ENCODE data around the gene RELT. TPM values are rescaled to one million over a fixed set of nuclear protein-coding genes. Genes with fewer than 3 reads are reported as not detected.

RELT gene
- total RNA-seq, 1 donor, result 4.0 TPM

GRCh38 chr11:73445980-73446379, 69.8 kb downstream of the RELT start:
- Histone ChIP-seq H4K20me1 (ENCODE audit: insufficient read depth, low read length) (no peaks in the 10 kb centered on the region), H3K27me3 (ENCODE audit: insufficient read depth, low read length) (no peaks in the 10 kb centered on the region), H3K4me1 (ENCODE audit: insufficient read depth, low read length) (no peaks in the 10 kb centered on the region), H3K27ac (ENCODE audit: low read depth, low read length) (no peak overlapping the region), H2AFZ (ENCODE audit: low read length) (no peak overlapping the region), H3K4me2 (ENCODE audit: insufficient read depth, low read length) (no peak overlapping the region), H3K36me3 (ENCODE audit: insufficient read depth, low read length) (no peaks in the 10 kb centered on the region), H3K79me2 (ENCODE audit: insufficient read depth, low read length) (no peaks in the 10 kb centered on the region), H3K9me3 (ENCODE audit: low read depth, low read length) (no peaks in the 10 kb centered on the region), H3K4me3 (ENCODE audit: insufficient read depth, low read length) (no peak overlapping the region)
- no peak for TF ChIP-seq CTCF (IDR thresholded peaks at IDR 0.05; ENCODE audit: extremely low read depth, low read depth, low read length)
- no peak for DNase-seq (ENCODE audit: insufficient read length, low spot score, missing footprints)

GRCh38 chr11:73446766-73447165, 70.6 kb downstream of the RELT start:
- Histone ChIP-seq H3K4me2 (ENCODE audit: insufficient read depth, low read length) (no peak overlapping the region), H3K4me3 (ENCODE audit: insufficient read depth, low read length) (no peak overlapping the region), H3K4me1 (ENCODE audit: insufficient read depth, low read length) (no peaks in the 10 kb centered on the region), H3K9me3 (ENCODE audit: low read depth, low read length) (no peaks in the 10 kb centered on the region), H3K27ac (ENCODE audit: low read depth, low read length) (no peak overlapping the region), H3K27me3 (ENCODE audit: insufficient read depth, low read length) (no peaks in the 10 kb centered on the region), H4K20me1 (ENCODE audit: insufficient read depth, low read length) (no peaks in the 10 kb centered on the region), H2AFZ (ENCODE audit: low read length) (no peak overlapping the region), H3K36me3 (ENCODE audit: insufficient read depth, low read length) (no peaks in the 10 kb centered on the region), H3K79me2 (ENCODE audit: insufficient read depth, low read length) (no peaks in the 10 kb centered on the region)
- TF ChIP-seq CTCF (IDR thresholded peaks at IDR 0.05; ENCODE audit: extremely low read depth, low read depth, low read length), result no peak
- DNase-seq (ENCODE audit: insufficient read length, low spot score, missing footprints), result no peak

Other genes with a start within 250 kb of the RELT start
- 34.0 and 38.0 TPM in 2 replicates for gene FCHSD2, start 234.1 kb upstream of the RELT start, total RNA-seq
- 0.36 and 0.59 TPM in 2 replicates for gene P2RY2, start 158.1 kb upstream of the RELT start, total RNA-seq
- gene P2RY6, start 104.1 kb upstream of the RELT start, total RNA-seq, result 0.72 and 1.8 TPM in 2 replicates
- gene ARHGEF17, start 68.1 kb upstream of the RELT start, total RNA-seq, result 50.1 and 67.0 TPM in 2 replicates
- 28.2 and 30.9 TPM in 2 replicates for gene FAM168A, start 221.7 kb downstream of the RELT start, total RNA-seq